ENCODE data around the gene CNTNAP2.

Gene CNTNAP2

GRCh38 chr7:146922782-146923181 lies 806.2 kb downstream of the CNTNAP2 start:
- no peak for DNase-seq

- peak; percentile 7 for DNase-seq
Measured at GRCh38 chr7:146926841-146927240, 810.2 kb downstream of the CNTNAP2 start.

GRCh38 chr7:146937836-146938235 lies 821.2 kb downstream of the CNTNAP2 start:
- no peak for DNase-seq

- no peak for DNase-seq
Measured at GRCh38 chr7:146943483-146943882, 826.9 kb downstream of the CNTNAP2 start.

GRCh38 chr7:146948703-146949102 lies 832.1 kb downstream of the CNTNAP2 start:
- no peak for DNase-seq

GRCh38 chr7:146956321-146956720 lies 839.7 kb downstream of the CNTNAP2 start:
- DNase-seq = no peak

- no peak for DNase-seq
Measured at GRCh38 chr7:146956853-146957252, 840.3 kb downstream of the CNTNAP2 start.

- DNase-seq = peak; percentile 62
Measured at GRCh38 chr7:146960773-146961391, 844.3 kb downstream of the CNTNAP2 start.

GRCh38 chr7:146961617-146962016 lies 845.0 kb downstream of the CNTNAP2 start:
- peak; percentile 34 for DNase-seq

GRCh38 chr7:146966274-146966673 lies 849.7 kb downstream of the CNTNAP2 start:
- no peak for DNase-seq

GRCh38 chr7:146982482-146982881 lies 865.9 kb downstream of the CNTNAP2 start:
- DNase-seq = peak; percentile 75

- no peak for DNase-seq
Measured at GRCh38 chr7:146991596-146991995, 875.0 kb downstream of the CNTNAP2 start.

GRCh38 chr7:146993764-146994163 lies 877.2 kb downstream of the CNTNAP2 start:
- no peak for DNase-seq

- no peak for DNase-seq
Measured at GRCh38 chr7:147008530-147008929, 891.9 kb downstream of the CNTNAP2 start.

- peak; percentile 24 for DNase-seq
Measured at GRCh38 chr7:147012666-147013065, 896.1 kb downstream of the CNTNAP2 start.

GRCh38 chr7:147013825-147014224 lies 897.2 kb downstream of the CNTNAP2 start:
- DNase-seq = peak; percentile 28

GRCh38 chr7:147014286-147014955 lies 897.8 kb downstream of the CNTNAP2 start:
- DNase-seq = peak; percentile 51

GRCh38 chr7:147015999-147016398 lies 899.4 kb downstream of the CNTNAP2 start:
- DNase-seq = no peak

- DNase-seq = no peak
Measured at GRCh38 chr7:147022056-147022455, 905.5 kb downstream of the CNTNAP2 start.

- no peak for DNase-seq
Measured at GRCh38 chr7:147023440-147023839, 906.8 kb downstream of the CNTNAP2 start.

- DNase-seq = no peak
Measured at GRCh38 chr7:147029953-147030352, 913.4 kb downstream of the CNTNAP2 start.

- no peak for DNase-seq
Measured at GRCh38 chr7:147033641-147034040, 917.0 kb downstream of the CNTNAP2 start.

GRCh38 chr7:147041438-147041837 lies 924.8 kb downstream of the CNTNAP2 start:
- DNase-seq = no peak

GRCh38 chr7:147044941-147045340 lies 928.3 kb downstream of the CNTNAP2 start:
- DNase-seq = no peak

- peak; percentile 8 for DNase-seq
Measured at GRCh38 chr7:147047696-147048095, 931.1 kb downstream of the CNTNAP2 start.
